ENCODE measurements around the gene PKDCC. TPM values are rescaled to one million over a fixed set of nuclear protein-coding genes. Genes with fewer than 3 reads are reported as not detected.

PKDCC gene
- total RNA-seq, 1 experiment from 2014 or later, result 82.2 TPM

DNA sequence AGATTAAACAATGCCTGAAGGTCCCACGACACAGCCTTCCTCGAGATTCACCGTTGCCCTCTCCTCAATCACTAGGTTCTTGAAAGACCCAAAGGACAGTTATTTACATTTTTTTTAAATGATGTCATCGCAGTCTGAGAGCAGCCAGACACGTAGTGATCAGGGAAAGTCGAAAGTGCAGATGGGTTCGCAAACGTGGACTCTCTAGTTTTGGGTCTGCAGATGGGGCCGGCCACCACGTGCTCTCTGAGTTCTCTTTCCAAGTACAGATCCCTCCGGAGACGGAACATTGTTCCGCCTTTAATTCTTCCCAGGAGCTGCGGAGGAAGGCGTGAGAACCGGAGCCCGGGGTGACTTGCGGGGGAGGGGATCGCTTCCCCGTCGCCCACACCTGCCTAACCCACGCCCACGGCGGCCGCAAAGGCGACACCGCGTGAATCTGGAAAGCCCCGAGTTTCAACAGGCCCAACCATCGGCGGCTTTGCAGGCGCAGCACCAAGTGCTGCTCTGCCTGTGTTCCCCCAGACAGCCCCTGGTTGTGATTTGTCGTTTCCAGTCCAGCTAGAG lies 54.3 kb downstream of the PKDCC start:
- Histone ChIP-seq H3K4me3 (ENCODE audit: low read depth, low read length, poor library complexity, severe bottlenecking) (no peak overlapping the region), H3K9me3 (ENCODE audit: low read depth, low read length, poor library complexity, severe bottlenecking) (no peaks in the 10 kb centered on the region), H3K27me3 (replicated peaks; ENCODE audit: insufficient read depth, low read depth, low read length, poor library complexity) (no peaks in the 10 kb centered on the region), H3K4me1 (ENCODE audit: insufficient read depth, low read length, poor library complexity, severe bottlenecking) (peaks cover 34% of the 10 kb centered on the region), H3K27ac (ENCODE audit: low read depth, low read length, poor library complexity, severe bottlenecking) (no peak overlapping the region), H3K36me3 (ENCODE audit: insufficient read depth, low read length, poor library complexity, severe bottlenecking) (no peaks in the 10 kb centered on the region)
- POLR2A ChIA-PET (ENCODE audit: low non-redundant PET), result no interaction called here
- no TSS peak for BruUV-seq (replicated peaks)
- TF ChIP-seq EZH2 (IDR thresholded peaks at IDR 0.05; ENCODE audit: borderline replicate concordance, low read depth, low read length, poor library complexity, severe bottlenecking) (no peak), CTCF (conservative IDR thresholded peaks at IDR 0.05; ENCODE audit: low read depth, low read length) (no peak)
- intact Hi-C loops (cut with micrococcal nuclease; ENCODE audit: unreplicated experiment), result no loop called here
- CTCF ChIA-PET, result no interaction called here
- peak; percentile 51 for DNase-seq (ENCODE audit: low spot score)

GRCh38 chr2:42102591-42103450 lies 55.0 kb downstream of the PKDCC start:
- no peaks in the 10 kb centered on the region for H3K9me3 ChIP-seq (ENCODE audit: low read depth, low read length, poor library complexity, severe bottlenecking)
- BruUV-seq (replicated peaks), result no TSS peak
- H3K27ac ChIP-seq (ENCODE audit: low read depth, low read length, poor library complexity, severe bottlenecking), result no peak overlapping the region
- H3K4me3 ChIP-seq (ENCODE audit: low read depth, low read length, poor library complexity, severe bottlenecking), result no peak overlapping the region
- ChIA-PET POLR2A (ENCODE audit: low non-redundant PET) (interaction anchor here (0.6 kb wide), 1 partner anchor 36 kb away, joined by 10 read pairs; no protein-coding TSS in a partner anchor), CTCF (no interaction called here)
- H3K4me1 ChIP-seq (ENCODE audit: insufficient read depth, low read length, poor library complexity, severe bottlenecking), result peaks cover 34% of the 10 kb centered on the region
- no peak for DNase-seq (ENCODE audit: low spot score)
- H3K27me3 ChIP-seq (replicated peaks; ENCODE audit: insufficient read depth, low read depth, low read length, poor library complexity), result no peaks in the 10 kb centered on the region
- intact Hi-C loops (cut with micrococcal nuclease; ENCODE audit: unreplicated experiment), result no loop called here
- no peaks in the 10 kb centered on the region for H3K36me3 ChIP-seq (ENCODE audit: insufficient read depth, low read length, poor library complexity, severe bottlenecking)
- TF ChIP-seq CTCF (conservative IDR thresholded peaks at IDR 0.05; ENCODE audit: low read depth, low read length) (no peak), EZH2 (IDR thresholded peaks at IDR 0.05; ENCODE audit: borderline replicate concordance, low read depth, low read length, poor library complexity, severe bottlenecking) (no peak)

DNA sequence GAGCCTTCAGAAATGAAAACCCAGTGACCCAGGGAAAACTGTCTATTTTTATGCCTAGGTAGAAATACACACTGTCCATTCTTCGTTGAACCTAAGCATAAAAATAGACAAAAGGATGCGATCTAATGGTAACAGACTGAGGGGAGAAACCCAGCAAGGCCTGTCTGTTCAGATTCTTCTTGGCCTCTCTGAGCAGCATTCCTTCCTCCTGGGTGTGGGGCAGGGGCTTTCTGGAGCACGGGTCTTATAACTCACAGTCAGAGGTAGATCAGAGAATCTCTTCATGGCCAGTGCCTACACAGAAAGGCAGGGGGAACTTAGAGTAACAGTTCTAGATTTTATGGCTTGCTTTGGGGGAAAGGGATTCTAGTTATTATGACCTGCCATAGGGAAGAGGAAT lies 56.0 kb downstream of the PKDCC start:
- no peak for DNase-seq (ENCODE audit: low spot score)
- H3K4me3 ChIP-seq (ENCODE audit: low read depth, low read length, poor library complexity, severe bottlenecking), result no peak overlapping the region
- H3K36me3 ChIP-seq (ENCODE audit: insufficient read depth, low read length, poor library complexity, severe bottlenecking), result no peaks in the 10 kb centered on the region
- intact Hi-C loops (cut with micrococcal nuclease; ENCODE audit: unreplicated experiment), result no loop called here
- POLR2A ChIA-PET (ENCODE audit: low non-redundant PET), result interaction anchor here (0.6 kb wide), 1 partner anchor 35 kb away, joined by 10 read pairs; no protein-coding TSS in a partner anchor
- no peaks in the 10 kb centered on the region for H3K27me3 ChIP-seq (replicated peaks; ENCODE audit: insufficient read depth, low read depth, low read length, poor library complexity)
- peaks cover 34% of the 10 kb centered on the region for H3K4me1 ChIP-seq (ENCODE audit: insufficient read depth, low read length, poor library complexity, severe bottlenecking)
- H3K9me3 ChIP-seq (ENCODE audit: low read depth, low read length, poor library complexity, severe bottlenecking), result no peaks in the 10 kb centered on the region
- BruUV-seq (replicated peaks), result no TSS peak
- TF ChIP-seq EZH2 (IDR thresholded peaks at IDR 0.05; ENCODE audit: borderline replicate concordance, low read depth, low read length, poor library complexity, severe bottlenecking) (no peak), CTCF (conservative IDR thresholded peaks at IDR 0.05; ENCODE audit: low read depth, low read length) (no peak)
- CTCF ChIA-PET, result interaction anchor here (0.6 kb wide), 1 partner anchor 19 kb away, joined by 4 read pairs; no protein-coding TSS in a partner anchor
- no peak overlapping the region for H3K27ac ChIP-seq (ENCODE audit: low read depth, low read length, poor library complexity, severe bottlenecking)
